HG02852 (cell line): Measurements from ENCODE around the gene ENO4.

Experiments used
- ATAC-seq: cut with Tn5 transposase; IDR thresholded peaks from one replicate; pipeline ENCODE4 v1.9.1; 2021; ENCODE audit warnings: mild to moderate bottlenecking, moderate library complexity; ENCODE audit not compliant: unreplicated experiment

Gene ENO4, protein sequence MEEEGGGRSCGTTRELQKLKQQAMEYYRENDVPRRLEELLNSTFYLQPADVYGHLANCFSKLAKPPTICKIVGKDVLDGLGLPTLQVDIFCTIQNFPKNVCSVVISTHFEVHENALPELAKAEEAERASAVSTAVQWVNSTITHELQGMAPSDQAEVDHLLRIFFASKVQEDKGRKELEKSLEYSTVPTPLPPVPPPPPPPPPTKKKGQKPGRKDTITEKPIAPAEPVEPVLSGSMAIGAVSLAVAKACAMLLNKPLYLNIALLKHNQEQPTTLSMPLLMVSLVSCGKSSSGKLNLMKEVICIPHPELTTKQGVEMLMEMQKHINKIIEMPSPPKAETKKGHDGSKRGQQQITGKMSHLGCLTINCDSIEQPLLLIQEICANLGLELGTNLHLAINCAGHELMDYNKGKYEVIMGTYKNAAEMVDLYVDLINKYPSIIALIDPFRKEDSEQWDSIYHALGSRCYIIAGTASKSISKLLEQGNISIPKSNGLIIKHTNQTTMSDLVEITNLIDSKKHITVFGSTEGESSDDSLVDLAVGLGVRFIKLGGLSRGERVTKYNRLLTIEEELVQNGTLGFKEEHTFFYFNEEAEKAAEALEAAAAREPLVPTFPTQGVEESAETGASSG

DNA sequence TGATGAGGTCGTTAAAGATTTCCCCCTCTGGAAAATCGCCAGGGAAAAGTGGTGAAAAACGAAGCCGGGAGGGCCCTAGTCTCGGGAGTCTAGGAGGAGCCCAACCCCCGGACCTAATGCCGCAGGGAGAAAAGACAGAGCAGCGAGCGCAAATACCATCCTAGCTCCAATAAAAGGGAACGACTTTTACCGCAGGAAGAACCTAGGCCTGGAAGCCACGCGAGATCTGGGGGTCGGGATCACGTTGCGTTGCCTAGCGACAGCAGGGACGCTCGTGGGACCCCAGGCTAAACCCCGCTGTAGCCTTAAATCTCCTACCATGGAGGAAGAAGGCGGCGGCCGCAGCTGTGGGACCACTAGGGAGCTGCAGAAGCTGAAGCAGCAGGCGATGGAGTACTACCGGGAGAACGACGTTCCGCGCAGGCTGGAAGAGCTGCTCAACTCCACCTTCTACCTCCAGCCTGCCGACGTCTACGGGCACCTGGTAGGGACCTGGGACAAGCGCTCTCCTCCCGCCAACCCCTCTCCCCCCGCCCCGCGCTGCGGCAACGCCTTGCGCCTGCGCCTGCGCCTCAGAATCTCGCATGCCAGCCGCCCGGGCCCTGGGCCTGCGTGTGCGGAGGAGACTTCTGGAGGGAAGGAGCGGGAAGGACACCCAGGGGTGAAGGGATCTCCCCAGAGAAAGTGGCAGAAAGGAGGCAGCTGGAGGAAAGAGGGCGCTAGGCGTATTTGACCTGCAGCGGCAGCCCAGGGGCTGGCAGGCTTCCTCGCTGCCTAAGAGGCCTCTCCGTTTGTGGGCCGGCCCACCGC, at the start of gene ENO4:
Gene ENO4 (plus strand): TSS at position 252 of the 810 bp plus-strand sequence. CDS start 68 bp downstream, at position 320.
- peak; percentile 55 for ATAC-seq

DNA sequence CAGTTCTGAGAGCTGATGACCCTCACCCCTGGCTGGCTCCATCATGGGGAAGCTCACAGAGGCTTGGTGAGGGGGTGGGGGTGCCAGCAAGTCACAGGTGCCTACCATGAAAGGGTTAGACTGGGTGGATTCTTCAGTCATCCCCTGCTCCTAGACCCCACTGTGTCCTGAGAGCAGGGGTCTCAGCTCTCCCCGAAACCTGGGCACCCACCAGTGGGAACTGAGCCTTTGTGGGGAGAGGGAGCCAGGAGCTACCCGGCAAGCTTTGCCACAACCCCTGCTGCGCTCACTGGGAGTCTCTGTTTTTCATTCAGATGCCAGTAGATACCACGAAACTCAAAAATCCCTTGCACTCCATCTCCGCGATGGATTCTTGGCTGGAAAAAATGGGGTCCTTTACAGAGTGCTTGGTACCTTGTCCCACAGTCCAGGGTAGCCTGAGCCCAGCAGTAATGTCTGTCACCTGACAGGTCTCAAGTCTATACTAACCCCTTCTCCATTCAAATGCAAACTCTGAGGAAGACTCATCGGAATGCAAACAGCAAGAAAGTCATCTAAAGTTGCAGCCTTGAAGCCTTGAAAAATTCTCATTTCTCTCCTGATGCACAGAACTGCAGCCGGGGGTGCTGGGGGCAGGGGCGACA, 48.9 kb upstream of the ENO4 start:
- no peak for ATAC-seq

DNA sequence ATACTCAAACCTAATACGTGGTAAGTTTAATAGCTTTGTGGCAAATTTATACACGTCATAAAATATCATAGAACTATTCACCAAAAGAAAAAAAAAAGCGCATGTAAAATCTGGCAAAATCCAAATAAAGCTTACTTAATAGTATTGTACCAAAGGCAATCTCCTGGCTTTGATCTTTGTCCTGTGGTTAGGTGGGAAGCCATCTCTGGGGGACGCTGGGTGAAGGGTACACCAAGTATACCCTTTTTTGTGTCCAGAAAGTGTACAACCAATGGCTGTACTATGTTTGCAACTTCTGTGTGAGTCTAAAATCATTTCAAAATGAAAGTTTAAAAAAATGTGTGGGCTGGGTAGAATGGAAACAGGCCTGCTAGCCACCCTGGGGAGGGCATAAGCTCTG, 47.6 kb upstream of the ENO4 start:
- no peak for ATAC-seq

DNA sequence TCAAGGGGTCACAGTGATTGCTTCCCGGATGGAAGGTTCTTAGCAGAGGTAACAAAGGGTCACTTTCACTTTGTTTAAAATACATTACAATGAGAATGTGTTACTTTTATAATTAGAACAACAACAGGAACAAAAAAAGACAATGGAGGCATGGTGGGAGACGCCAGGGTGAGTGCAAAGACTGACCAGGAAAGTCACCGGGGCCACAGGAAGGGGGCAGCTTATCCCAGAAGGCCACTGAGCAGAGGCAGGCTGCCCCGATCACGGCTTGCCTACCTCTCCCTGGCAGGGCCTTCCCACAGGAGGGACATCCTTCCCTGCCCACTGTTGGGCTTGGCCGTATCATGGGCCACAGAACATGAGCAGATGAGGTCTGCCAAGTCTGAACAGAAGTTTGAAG, 46.8 kb upstream of the ENO4 start:
- no peak for ATAC-seq

DNA sequence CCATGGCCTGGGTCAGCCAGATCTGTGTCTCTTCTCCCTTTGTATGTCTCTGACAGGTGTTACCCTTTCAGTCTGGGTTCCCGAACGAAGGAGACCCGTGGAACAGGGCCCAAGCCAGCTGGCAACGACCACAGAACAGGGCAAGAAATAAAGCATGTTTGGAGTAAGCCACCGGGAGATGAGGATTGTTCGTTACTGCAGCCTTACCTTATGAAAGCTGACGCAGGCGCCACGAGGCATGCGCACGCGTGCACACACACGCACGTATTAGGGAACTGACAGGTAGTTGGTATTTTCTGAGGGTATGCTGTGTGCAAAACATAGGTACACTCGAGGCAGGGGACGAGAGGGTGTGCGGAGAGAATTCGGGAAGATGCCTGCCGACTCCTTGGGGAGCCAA, 46.4 kb upstream of the ENO4 start:
- no peak for ATAC-seq

DNA sequence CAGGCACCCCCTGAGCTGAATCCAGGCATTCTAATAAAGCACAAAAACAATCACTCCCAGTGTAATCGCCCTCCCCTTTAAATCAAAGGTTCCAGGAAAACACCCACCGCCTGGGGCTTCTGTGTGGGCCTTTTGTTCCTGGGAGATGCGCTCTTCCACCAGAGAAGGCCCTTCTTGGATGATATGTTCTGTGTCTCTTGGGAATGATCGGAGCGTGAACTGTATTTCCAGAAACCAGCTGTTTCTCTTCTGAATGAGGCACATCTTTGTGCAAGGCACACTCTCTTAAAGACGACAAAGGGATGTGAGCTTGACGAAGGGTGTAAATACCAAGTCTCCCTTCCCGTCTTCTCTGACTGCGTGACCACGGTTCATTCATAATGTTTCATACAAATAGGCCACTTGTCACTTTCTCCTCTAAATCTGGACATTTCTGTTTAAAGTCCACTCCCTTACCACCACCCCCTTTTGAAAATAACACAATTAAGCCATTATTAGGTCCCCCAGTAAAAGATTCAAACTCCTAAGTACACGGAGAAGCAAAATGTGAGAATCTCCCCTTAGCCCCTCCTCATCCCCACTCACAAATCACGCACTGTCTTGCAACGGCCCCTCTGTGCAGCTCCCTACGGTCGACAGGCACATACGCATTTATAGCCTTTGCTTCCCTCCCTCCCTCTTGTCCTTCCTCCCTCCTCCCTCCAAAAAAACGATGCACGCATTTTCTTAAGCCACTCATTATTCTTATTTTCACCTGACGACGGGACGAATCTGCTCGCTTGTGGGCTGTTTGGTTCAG, 45.6 kb upstream of the ENO4 start:
- ATAC-seq = no peak

DNA sequence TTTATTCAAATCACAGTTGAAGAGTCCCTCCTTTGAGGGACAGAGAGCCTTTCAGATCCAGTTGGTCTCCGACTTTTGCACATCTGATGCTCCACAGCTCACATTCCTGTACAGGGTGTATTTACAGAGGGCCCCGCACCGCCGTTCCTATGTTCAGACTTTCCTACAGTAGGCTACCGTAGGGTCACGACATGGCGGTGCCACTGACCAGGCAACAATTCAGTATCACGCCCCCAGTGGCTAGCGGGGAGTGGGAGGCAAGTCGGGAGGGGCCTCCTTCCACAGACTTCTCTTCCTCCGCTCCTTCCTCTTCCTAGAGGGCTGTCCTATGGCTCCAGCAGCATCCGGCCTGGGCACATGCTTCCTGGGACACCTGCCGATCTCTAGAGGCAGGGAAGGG, 40.6 kb upstream of the ENO4 start:
- ATAC-seq = no peak

DNA sequence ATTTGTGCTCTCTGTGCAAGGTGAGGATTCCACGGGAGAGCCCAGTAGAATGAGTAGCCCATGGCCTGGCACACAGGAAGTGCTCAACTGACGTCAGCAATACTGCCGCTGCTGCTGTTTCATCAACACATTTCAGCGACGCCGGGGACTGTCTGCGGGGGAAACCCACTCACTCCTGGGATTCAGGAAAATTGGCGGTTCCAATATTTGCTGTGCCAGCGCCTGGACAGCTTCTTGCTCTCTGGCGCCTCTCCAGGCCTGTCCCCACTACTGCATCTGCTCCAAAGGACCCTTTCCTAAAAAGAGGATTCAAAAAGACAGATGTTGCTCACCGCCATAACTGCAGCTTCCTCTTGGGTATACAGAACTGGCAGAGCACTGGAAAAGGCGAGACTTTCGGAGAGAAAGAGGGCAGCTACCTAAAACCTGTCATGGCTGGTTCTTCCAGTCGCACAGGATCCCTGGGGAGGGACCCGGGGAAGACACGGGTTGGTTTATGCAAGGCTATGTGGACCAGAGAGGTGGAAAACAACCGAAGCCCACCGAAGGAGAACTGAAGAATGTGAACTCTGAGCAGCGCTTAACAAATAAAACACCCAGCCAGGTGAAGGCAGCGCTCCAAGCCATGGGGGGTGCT, 39.7 kb upstream of the ENO4 start:
- ATAC-seq = no peak

DNA sequence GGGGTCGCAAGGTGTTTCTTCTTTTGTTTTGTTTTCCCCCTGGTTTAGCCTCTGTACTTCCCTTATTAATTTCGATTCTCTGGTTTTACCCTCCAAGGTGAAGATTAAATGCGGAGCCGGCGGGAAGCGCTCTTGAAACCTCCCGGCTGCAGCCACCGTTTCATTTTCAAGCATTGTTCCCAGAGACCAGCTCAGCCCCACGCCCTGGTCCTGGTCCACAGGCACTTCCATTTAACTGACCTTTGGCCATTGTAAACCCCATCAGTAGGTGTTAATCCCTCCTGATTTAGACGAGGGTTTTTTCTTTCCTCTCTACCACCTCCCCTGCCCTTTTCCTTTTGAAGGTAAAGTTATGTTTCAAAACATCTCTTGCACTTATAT, 39.2 kb upstream of the ENO4 start:
- no peak for ATAC-seq

DNA sequence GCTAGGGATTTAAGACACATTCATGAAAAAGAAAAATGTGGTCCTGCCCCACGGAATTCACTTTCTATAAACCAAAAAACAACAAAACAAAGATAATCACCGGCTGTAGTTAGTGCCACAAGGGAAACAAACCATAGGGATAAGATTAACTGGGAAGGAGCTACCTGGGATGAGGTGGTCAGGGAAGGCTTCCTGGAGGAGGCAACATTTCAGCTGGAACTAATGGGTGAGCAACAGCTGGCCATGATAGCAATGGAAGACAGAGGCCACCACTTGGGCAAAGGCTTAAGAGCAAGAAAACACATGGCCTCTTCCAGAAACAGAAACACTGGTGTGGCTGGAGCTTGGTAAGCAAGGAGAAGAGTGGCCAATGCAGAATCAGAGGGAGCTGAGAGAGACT, 38.4 kb upstream of the ENO4 start:
- ATAC-seq = no peak

DNA sequence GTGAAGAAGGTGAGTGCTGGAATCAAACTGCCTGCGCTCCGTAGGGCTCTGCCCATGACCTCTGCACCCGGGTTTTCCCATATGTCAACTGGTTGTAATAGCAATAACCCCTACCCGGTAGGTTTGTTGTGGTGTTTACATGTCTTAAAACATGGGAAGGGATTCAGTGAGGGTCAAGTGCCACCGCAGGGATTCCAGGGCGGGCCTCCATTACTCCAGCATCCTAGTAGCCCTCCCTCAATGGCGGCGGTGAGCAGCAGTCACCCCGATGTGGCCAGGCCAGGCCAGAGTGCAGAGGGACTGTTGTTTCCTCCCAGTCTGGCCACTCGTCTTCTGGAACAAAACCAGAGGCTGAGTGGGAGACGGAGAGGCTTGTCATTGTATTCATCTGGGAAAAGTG, 37.6 kb upstream of the ENO4 start:
- no peak for ATAC-seq

DNA sequence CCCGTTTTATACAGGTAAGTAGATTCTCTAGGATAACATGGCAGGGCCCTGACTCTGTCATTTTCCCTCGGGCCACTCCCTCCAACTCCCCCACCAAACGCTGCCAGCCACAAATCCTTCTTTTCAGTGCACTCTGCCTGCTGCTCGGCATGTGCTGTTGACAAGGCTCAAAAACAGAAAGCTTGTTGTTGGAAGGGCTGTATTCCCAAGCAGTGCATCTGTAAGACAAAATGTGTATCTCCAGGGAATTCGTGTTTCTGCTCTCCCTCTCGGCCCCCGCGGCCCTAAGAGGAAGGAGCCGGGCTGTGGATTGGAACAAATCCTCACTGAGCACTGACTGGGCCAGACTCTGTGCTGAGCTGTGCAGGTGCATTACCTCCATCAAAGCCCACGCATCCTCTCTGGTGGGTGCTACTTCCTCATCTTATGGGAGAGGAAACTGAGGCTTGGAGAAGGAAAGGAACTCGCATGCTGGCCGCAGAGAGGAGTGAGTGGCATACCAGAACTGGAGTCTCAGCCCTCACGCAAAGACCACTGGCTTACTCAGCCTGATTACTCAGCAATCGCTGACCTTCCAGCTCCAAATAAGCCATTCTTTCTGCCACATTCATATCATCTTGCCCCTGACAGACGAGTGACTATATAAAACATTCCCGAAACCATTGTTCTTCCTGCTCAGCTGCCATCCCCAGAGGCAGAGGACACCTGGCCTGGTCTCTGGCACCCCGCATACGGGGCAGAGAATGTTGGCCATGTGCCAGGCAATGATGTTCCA, 33.5 kb upstream of the ENO4 start:
- no peak for ATAC-seq

DNA sequence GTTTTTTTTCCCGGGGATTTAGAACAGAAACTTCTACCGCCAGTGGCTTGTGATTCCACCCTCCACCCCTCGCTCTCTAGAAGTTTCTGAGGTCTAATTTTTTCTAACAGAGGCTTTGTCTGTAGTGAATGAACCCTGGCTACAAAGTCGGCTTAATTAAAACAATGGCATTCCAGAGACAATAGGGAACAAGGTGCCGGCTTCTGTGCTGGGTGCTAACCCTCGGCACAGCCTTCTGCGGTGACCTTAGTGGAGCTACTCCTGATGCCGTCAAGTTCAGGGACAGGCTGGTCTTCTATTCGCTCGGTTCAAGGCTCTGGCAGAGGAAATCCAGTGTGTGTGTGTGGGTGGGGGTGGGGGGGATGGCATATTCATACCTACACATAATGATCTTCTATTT, 32.1 kb upstream of the ENO4 start:
- ATAC-seq = no peak

DNA sequence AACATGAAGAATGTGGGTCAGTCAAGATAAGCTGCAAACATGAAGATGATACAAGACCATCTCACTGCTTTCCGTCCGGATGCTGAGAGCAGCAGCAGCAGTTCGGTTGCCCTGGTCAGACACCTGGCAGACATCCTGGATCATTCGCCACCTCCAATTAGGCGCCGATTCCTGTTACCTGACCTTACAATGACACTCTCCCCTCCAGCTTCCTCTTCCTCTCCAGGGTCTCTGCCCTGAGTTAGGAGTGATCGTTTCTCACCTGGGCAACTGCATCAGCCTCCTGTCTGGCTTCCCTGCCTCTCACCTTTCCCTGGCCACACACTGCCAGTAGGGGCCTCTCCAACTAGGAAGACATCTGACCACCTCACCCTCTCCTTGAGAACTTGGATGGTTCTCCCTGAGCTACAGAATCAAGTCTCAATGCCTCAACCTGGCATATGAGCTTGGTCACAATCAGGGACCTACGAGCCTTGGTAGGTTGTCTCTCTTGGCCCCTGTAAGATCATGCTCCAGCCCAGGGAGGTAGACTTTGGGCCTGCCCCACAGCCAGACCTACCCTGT, 31.4 kb upstream of the ENO4 start:
- no peak for ATAC-seq

DNA sequence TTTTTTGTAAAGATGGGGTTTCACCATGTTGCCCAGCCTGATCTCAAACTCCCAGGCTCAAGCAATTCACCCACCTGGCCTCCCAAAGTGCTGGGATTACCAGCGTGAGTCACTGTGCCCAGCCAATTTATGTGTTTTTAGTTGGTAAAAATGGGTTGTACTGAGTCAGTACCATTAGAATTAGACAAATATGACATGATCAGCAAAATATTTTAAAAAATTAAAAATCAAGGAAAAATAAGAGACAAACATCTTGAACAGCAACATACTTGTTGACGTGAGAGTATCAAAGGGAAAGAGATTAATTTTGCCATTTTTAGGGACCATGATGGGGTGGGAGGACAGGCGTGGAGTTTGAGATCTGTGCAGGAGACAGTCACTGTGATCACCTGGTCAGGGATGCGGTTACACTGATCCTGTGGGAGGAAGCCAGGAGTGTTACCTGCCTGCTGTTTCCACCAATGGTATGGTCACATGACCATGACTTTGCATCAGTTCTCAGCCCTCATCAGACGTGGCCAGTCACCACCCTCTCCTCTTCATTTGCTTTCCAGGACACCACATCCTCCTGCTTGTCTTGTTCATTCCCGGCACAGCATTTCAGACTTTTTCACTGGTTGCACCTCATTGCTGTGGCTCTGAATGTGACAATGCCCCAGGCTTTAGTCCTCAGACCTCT, 29.2 kb upstream of the ENO4 start:
- ATAC-seq = no peak

DNA sequence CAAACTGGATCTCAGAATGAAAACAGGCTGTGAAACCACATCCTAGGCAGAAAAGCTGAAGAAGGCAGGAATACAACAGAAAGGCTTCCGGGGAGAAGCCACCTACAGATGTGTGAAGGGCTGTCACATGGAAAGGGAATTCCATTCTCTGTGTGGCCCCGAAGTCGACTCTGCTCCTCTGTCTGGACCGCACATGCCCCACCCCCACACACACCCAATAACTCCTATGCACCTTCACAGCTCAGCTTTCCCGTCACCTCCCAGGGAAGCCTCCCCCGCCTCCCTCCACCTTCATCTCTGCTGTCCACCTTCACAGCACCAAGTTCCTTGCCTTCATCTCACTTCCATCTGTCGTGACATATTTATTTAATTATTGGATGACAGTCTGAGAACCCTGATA, 23.4 kb upstream of the ENO4 start:
- ATAC-seq = no peak

DNA sequence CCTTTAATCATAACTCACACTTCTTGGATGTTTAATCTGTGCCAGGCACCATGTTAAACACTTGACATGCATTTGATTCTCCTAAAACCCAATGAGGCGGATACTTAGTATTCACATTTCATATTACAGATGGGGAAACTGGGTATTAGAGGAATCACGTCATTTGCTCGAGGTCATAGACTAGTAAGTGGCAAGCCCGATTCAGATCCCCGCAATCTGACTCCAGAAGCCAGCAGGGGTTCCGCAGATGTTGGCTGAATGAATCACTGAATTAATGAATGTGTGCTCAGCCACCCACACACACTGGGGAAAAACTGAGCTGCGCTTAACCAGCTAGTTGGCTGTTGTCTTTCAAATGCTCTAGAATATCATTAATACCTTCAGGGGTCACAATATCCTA, 22.5 kb upstream of the ENO4 start:
- ATAC-seq = no peak

DNA sequence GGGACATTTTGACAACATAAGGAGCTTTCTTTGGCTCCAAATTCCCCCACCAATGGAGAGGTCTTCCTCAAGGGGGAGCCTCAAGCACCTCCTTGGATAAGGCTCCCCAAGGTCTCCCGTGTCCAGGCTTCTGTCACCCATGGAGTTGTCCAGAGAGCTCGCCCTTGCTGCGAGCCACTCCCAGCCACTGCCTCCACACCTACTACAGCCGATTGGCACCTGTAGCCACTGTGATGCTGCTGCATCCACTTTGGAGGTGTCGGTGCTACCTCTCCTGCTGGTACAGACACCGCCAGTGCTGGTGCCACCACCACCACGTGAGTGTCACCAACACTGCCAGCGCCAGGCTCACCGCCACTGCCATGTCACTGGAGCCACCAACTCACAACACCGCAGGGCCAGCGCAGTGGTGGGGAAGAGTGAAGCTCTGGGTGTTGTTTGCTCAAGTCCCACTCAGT, 22.1 kb upstream of the ENO4 start:
- no peak for ATAC-seq
